ENCODE data around the gene IFT52.
"Not testable (repeated sequence)": the region's sequence is repeated elsewhere in the genome, so short reads cannot be mapped to it uniquely, and the experiment has no call there.

The IFT52 gene

DNA sequence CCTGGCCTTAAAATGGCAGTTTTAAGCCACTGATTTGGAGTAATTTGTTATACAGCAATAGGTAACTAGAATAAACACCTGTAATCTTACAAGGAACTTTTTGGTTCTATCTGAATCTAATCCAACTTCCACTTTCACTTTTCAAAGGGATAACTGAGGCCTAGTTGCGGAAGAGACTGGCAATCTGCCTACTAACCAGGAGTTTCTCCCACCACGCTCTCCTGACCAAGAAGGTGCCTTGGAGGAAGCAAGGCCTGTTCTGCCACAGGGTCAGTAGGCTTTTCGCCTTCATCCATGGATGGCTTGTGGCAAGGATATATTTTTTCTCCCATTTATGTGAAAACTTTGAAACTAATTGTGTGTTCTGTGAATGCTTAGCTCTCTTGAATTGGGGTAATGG, 63.2 kb downstream of the IFT52 start:
- no peak for DNase-seq

DNA sequence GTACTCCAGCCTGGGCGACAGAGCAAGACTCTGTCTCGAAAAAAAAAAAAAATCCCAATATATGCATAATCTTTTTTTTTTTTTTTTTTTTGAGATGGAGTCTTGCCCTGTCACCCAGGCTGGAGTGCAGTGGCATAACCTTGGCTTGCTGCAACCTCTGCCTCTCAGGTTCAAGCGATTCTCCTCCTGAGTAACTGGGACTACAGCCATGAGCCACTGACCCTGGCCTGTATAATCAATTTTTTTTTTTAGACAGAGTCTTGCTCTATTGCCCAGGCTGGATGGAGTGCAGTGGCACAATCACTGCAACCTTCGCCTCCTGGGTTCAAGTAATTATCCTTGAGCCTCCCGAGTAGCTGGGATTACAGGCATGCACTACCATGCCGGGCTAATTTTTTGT, 64.4 kb downstream of the IFT52 start:
- not testable (repeated sequence) for DNase-seq

GRCh38 chr20:43655937-43656336, 65.2 kb downstream of the IFT52 start:
- DNase-seq: no peak

DNA sequence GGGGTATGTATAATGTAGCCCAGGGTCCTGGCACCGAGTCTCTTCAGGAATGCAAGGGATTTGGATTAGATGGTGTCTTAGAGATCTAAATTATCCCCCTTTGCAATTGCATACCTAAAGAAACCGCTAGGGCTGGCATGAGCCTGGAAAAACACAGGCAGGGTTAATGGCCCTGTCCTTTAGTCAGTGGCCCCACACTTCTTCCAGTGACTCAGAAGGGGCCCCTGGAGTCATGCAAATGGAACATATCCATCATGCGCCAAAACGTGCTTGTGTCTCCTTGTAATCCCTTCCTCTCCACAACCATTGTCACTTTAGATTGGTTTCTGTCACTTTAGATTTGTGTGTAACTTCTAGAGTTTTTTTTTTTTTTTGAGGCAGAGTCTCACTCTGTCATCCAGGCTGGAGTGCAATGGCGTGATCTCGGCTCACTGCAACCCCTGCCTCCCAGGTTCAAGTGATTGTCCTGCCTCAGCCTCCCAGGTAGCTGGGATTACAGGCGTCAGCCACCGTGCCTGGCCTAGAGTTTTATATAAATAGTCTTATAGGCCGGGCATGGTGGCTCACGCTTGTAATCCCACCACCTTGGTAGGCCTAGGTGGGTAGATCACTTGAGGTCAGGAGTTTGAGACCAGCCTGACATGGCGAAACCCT, 67.5 kb downstream of the IFT52 start:
- no peak for DNase-seq

DNA sequence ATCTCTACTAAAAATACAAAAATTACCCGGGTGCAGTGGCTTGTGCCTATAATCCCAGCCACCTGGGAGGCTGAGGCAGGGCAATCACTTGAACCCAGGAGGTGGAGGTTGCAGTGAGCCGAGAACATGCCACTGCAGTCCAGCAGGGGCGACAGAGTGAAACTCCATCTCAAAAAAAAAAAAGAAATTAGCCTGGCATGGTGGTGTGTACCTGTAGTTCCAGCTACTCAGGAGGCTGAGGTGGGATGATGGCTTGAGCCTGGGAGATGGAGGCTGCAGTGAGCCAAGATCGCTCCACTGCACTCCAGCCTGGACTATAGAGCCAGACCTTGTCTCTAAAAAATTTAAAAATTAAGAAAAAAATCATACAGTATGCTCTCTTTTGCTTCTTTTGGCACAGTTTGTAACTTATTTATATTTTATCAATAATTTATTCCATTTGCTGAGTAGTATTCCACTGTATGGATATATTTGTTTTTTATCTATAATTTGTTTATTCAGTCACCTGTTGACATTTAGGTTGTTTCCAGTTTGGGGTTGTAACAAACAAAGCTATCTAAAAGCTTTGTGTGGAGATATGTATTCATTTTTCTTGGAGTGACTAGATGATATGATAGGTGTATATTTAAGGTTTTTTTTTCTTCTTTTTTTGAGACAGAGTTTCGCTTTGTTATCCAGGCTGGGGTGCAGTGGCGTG, 68.1 kb downstream of the IFT52 start:
- no peak for DNase-seq

DNA sequence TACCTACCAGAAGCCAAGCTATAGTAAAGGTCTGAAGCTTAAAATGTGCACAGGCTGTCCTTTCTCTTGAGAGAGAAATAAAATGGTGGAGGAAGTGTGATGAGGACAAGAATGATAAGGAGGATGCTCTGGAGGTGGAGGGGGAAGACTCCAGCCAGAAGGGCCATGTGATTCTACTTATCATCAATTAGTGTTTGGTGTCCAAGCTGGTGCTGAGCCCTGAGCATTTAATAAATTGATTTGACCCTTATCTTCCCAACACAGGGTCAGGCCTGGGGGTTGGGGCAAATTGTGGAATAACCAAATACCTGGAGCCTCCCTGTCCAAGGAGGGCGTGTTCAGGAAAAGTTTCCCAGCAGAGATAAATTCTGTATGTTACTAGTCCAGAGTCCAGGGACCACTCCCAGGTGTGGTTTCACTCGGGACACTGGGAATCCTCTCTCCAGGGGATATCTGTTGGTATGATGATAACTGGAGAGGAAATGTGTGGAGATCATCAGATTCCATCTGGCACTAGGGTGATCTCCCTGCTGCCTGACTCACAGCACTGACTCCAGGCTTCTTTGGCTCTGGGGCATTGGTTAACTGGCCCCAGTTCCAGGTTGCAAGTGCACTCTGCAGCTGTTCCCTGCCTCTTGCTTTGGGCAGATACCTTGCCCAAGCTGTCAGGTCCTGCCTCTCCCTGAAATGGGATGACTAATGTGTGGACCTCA, 72.4 kb downstream of the IFT52 start:
- no peak for DNase-seq

GRCh38 chr20:43665466-43666176, 74.9 kb downstream of the IFT52 start:
- no peak for DNase-seq

GRCh38 chr20:43666376-43667328, 75.9 kb downstream of the IFT52 start, which contains the start of gene MYBL2:
MYBL2 (plus strand) TSS chr20:43667114; CDS start chr20:43667284, 170 bp downstream.
- peak; percentile 35 for DNase-seq

DNA sequence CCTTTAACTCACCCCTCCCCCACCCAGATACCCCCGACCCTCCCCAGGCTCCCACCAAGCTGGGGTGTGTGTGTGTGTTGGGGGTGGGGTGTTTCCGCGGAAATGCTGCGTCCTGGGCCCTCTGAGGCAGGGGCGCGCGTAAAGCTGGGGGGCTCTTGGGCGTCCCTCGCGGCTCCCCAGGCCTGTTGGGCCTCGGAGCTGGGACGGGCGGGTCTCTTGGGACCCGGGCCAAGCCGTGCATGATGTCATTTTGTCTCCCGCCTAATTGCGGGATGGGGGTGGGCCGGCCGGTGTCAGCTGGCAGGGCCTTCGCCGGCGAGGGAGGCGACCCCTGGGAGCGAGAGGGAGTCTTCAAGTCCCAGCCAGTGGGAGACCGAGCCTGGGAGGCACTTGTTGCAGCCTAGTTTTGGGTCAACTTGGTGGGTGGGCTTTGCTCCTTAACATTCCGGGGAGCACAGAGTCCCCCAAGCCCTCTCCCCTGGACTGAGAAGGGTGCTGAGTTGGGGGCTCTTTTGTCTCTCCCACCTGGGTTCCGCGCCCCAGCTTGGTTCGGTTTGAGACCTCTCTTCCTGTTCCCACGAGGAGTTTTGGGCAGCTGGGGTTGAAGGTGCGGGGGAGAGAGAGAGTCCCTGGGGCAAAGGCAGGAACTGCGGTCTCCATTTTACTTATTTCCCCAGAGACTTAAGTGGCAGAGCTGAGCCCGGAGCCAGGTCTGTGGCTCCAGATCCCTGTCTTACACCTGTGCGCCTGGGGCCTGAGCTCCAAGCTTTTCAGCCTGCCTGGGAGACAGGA, 76.8 kb downstream of the IFT52 start:
- no peak for DNase-seq

DNA sequence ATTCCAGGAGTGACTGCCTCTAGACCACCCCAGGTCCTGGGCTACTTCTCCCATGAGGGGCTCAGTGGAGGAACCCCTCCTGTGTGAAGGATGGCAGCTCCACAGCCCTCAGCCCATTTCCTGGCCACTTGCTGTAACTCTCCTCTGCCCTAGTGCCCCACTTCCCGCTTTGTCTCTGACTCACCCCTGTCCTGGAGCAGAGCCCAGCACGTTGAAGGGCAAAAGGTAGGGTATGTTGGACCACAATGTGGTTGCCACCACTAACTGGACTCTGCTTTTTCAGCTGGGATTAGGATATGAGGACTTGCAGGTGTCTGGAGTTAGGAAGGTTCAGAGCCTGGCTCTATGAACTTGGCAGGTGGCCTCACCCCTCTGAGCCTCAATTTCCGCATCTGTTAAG, 78.6 kb downstream of the IFT52 start:
- no peak for DNase-seq

DNA sequence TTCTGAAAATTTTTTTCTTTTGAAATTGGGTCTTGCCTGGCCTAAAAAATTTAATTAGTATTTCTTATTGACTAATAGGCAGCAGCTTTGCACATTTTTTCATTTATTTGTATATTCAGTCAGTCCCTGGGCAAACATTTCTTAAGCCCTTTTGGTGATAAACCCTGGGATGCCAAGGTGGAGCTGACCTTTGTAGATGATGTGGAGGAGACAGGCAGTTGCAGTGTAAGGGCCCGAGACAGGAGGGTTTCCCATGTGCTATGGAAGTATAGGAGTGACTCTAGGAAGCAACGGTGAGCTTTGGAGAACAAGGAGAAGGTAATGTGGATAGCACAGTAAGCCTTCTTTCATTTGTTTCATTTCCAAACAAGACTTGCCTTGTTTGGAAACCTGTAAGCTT, 79.7 kb downstream of the IFT52 start:
- no peak for DNase-seq

GRCh38 chr20:43676368-43676767, 85.6 kb downstream of the IFT52 start:
- DNase-seq: no peak

- DNase-seq: no peak
Measured at GRCh38 chr20:43680981-43681380, 90.2 kb downstream of the IFT52 start.

- no peak for DNase-seq
Measured at GRCh38 chr20:43681468-43681942, 90.8 kb downstream of the IFT52 start.

- no peak for DNase-seq
Measured at GRCh38 chr20:43681991-43682410, 91.3 kb downstream of the IFT52 start.

GRCh38 chr20:43682446-43682845, 91.7 kb downstream of the IFT52 start:
- DNase-seq: no peak

- no peak for DNase-seq
Measured at GRCh38 chr20:43686820-43687219, 96.1 kb downstream of the IFT52 start.

GRCh38 chr20:43689165-43689564, 98.4 kb downstream of the IFT52 start:
- no peak for DNase-seq

- DNase-seq: no peak
Measured at GRCh38 chr20:43690943-43691598, 100.3 kb downstream of the IFT52 start.

DNA sequence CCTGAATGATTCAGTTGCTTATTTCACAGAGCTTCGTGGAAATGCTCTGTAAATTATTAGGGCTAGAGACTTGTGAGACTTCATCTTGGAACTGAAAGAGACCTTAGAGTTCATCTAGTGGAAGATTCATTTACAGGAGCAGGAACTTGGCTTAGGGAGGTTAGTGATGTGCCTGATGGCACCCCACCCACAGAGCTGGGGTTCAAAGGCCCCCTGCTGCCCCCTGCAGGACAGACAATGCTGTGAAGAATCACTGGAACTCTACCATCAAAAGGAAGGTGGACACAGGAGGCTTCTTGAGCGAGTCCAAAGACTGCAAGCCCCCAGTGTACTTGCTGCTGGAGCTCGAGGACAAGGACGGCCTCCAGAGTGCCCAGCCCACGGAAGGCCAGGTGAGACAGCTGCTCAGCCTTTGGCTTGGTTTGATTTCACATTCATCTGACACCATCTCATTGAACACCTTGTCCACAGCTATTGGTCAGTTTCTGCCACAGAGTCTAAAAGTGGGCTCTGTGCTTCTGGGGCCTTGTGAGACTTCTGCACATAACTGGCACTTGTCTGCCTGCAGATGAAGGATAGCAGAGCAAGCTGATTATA, 101.3 kb downstream of the IFT52 start:
- DNase-seq: no peak
